AG09309 (cell line): ENCODE data around the gene CTDNEP1.

ENCODE experiments used
- DNase-seq: peaks from one replicate; pipeline ENCODE4 v3.0.0-alpha.2; 2010; ENCODE audit warnings: low read depth
- H3K4me3 ChIP-seq: 2 replicates; pipeline ENCODE4 v1.5.1; 2011; ENCODE audit warnings: mild to moderate bottlenecking, low read depth, low read length, moderate library complexity; ENCODE audit not compliant: control insufficient read depth
- TF ChIP-seq, protein P1 (sequence below): IDR thresholded peaks from 2 replicates; pipeline ENCODE4 v1.5.1; 2011; ENCODE audit warnings: mild to moderate bottlenecking, low read depth, low read length, inconsistent platforms; ENCODE audit not compliant: insufficient read depth, control insufficient read depth; ENCODE audit errors: missing control alignments

The CTDNEP1 gene

DNA sequence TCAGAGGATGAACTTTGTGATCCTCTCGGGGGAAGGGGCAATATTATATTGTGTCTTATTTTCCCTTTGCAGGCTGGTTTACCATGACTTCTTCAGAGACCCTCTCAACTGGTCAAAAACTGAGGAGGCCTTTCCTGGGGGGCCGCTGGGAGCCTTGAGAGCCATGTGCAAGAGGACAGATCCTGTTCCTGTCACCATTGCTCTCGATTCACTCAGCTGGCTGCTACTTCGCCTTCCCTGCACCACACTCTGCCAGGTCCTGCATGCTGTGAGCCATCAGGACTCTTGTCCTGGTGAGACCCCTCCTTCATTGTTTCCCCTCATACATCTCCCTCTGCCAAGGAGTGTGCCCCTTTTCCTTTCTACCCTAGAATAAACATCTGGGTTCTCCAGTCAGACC, 3.0 kb upstream of the CTDNEP1 start:
- TF ChIP-seq, protein P1, sequence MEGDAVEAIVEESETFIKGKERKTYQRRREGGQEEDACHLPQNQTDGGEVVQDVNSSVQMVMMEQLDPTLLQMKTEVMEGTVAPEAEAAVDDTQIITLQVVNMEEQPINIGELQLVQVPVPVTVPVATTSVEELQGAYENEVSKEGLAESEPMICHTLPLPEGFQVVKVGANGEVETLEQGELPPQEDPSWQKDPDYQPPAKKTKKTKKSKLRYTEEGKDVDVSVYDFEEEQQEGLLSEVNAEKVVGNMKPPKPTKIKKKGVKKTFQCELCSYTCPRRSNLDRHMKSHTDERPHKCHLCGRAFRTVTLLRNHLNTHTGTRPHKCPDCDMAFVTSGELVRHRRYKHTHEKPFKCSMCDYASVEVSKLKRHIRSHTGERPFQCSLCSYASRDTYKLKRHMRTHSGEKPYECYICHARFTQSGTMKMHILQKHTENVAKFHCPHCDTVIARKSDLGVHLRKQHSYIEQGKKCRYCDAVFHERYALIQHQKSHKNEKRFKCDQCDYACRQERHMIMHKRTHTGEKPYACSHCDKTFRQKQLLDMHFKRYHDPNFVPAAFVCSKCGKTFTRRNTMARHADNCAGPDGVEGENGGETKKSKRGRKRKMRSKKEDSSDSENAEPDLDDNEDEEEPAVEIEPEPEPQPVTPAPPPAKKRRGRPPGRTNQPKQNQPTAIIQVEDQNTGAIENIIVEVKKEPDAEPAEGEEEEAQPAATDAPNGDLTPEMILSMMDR, result no peak
- no peak for DNase-seq
- H3K4me3 ChIP-seq, result no peak overlapping the region

DNA sequence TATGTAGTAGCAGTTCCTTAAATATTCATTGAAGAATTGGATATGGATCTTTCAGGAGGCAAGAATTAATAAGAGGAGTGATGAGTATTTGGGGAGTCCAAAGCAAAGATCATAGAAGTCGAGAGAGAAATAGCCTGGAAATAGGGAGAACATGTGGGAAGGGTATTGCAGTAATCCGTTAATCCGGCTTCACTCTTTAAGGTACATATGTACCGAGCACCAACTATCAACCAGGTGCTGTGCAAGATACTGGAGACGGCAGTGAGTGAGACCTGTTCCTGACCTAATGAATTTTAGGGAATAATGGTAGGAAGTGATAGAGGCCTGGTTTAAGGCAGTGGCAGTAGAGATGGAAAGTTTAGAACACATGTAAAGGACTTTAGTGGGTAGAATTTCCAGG, 1.5 kb upstream of the CTDNEP1 start:
- TF ChIP-seq, protein P1, result no peak
- DNase-seq, result no peak
- H3K4me3 ChIP-seq, result peak overlapping the region; percentile 79

DNA sequence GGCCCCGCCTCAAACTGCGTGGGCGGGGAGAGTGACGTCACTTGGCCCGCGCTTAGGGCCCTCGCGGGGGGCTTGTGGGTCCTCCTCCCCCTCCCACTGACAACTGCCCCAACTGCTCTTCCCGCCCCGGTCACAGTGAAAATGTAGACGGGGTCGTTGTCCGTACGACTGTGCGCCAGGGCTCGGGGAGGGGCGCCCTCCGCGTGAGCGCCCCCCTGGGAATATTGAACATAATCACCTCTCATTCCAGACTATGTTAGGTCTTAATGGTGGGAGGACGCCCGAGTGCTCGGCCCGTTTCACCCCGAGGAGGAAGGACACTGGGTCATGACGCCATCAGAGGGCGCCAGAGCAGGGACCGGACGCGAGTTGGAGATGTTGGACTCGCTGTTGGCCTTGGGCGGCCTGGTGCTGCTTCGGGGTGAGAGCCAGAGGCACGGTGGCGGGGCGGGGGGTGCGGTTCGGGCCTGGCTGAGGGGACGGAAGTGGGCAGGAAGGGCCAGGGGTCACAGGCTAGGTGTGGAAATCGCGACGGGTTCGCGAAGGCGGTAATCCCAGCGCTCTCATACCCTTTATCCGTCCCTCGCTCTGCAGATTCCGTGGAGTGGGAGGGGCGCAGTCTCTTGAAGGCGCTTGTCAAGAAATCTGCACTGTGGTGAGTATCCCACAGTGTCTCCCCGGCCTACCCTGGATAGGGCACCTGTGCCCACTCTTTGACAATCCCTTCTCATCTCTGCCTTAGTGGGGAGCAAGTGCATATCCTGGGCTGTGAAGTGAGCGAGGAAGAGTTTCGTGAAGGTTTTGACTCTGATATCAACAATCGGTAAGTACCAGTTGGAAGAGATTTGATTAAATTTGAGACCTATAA, 876 bp upstream of the CTDNEP1 start, which contains the start of gene ELP5:
Gene ELP5, plus strand, starts transcription at position 40 of the 868 bp plus-strand sequence. Its CDS starts 336 bp downstream, at position 376.
- TF ChIP-seq, protein P1, result peak; percentile 29
- DNase-seq, result peak; percentile 75
- H3K4me3 ChIP-seq, result peak within 1 kb of the TSS; percentile 79

DNA sequence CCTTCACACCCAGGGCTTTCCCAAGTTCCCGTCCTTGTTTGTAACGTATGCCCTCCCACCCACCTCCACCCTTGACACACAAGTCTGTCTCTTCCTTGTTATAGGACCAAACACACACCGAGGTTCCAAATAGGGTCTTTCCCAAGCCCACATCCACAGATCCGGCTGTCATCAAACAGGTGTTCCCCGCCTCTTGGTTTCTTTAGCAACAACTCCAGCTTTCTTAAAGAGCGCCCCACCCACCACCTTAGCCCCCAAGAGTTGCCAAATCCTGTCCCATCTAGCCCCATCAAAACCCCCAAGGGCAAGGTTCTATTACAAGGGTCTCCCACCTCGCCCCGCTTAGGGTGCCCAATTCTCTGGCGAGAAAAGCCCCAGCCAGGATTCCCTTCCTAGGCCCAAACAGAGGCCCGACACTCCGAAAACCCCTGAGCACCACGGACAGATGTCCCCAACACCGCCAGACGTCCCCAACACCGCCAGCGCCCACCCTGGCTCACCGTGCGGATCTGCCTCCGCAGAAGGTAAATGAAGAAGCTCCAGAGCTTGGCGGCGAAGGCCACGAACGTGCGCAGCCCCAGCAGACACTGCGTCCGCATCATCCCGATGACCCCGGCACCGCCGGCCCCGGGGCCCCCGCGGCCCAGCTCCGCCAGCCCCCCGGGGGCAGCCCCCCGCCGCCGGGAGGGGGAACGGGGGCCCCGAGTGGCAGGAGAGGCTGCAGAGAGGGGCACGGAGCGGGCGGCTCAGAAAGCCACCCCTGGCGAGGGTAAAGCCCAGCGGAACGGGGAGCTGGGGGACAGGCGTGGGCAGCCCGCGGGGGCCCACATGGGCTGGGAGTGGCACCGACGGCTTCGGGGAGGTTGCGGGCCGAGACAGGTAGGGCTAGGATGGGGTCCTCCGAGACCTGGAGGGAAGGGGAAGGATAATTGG, 573 bp downstream of the CTDNEP1 start:
- H3K4me3 ChIP-seq, result peak overlapping the region; percentile 79
- no peak for DNase-seq
- TF ChIP-seq, protein P1, result no peak

DNA sequence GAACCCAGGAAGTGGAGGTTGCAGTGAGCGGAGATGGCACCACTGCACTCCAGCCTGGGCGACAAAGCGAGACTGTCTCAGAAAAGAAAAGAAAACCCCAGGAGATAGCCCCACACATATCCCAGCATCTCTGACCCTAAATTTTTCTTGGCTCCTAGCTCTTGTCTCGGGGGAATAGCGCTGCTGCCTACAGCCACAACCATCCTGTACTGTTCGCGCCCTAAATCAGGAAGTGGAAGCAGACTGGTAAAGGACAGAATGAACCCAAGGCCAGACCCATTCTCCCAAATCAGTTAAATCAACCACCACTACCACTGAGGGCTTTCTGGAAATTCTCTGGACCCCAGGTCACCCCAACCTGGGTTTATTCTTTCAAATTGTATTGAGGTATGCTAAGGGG, 1.7 kb downstream of the CTDNEP1 start:
- peak overlapping the region; percentile 79 for H3K4me3 ChIP-seq
- no peak for DNase-seq
- TF ChIP-seq, protein P1, result no peak

DNA sequence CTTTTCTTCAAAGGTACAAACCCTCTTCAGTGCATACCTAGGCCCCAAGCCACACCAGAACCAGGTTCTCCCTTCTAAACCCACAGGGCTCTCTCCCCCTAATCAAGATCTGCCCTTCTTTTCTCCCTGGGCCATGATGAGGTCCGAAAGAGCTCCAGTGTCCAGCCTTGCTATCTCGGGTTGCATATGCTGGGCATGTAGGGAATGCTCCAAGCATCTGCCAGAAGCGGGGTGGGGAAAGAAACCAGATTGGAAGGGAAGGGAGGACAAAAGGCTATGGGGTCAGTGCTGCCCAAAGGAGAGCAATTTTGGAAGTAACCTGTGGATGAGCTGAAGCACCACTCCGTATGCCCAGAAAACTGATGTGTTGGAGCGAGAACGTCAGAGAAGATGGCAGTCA, 2.3 kb downstream of the CTDNEP1 start:
- DNase-seq, result no peak
- H3K4me3 ChIP-seq, result no peak overlapping the region
- TF ChIP-seq, protein P1, result no peak
